Measurements from ENCODE around the gene RCC2. TPM values are rescaled to one million over a fixed set of nuclear protein-coding genes. Genes with fewer than 3 reads are reported as not detected.

Gene RCC2
- total RNA-seq, 2 experiments from 2014 or later = 139 to 250 TPM

GRCh38 chr1:17437580-17438317 is 1.7 kb downstream of the RCC2 start:
- Histone ChIP-seq H3K9me3 (ENCODE audit: low read length) (no peaks in the 10 kb centered on the region), H2AFZ (ENCODE audit: low read length) (no peak overlapping the region), H3K36me3 (ENCODE audit: insufficient read depth, low read length) (peaks cover 53% of the 10 kb centered on the region), H3K79me2 (ENCODE audit: insufficient read depth, low read depth, low read length) (peaks cover 58% of the 10 kb centered on the region), H3K4me3 (ENCODE audit: low read depth, low read length, poor library complexity, severe bottlenecking) (peak overlapping the region; percentile 99), H4K20me1 (ENCODE audit: insufficient read depth, low read length) (peaks cover 44% of the 10 kb centered on the region), H3K4me2 (ENCODE audit: low read length) (peak overlapping the region; percentile 96), H3K9me2 (ENCODE audit: insufficient read depth, low read length) (no peaks in the 10 kb centered on the region), H3K27ac (ENCODE audit: low read depth, low read length, poor library complexity, severe bottlenecking) (peak overlapping the region; percentile 95), H3K4me1 (ENCODE audit: insufficient read depth, low read length, poor library complexity, severe bottlenecking) (peaks cover 41% of the 10 kb centered on the region)
- ChIA-PET POLR2A (no interaction called here), CTCF (ENCODE audit: unreplicated experiment) (no interaction called here)
- TF ChIP-seq, protein P1, sequence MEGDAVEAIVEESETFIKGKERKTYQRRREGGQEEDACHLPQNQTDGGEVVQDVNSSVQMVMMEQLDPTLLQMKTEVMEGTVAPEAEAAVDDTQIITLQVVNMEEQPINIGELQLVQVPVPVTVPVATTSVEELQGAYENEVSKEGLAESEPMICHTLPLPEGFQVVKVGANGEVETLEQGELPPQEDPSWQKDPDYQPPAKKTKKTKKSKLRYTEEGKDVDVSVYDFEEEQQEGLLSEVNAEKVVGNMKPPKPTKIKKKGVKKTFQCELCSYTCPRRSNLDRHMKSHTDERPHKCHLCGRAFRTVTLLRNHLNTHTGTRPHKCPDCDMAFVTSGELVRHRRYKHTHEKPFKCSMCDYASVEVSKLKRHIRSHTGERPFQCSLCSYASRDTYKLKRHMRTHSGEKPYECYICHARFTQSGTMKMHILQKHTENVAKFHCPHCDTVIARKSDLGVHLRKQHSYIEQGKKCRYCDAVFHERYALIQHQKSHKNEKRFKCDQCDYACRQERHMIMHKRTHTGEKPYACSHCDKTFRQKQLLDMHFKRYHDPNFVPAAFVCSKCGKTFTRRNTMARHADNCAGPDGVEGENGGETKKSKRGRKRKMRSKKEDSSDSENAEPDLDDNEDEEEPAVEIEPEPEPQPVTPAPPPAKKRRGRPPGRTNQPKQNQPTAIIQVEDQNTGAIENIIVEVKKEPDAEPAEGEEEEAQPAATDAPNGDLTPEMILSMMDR (conservative IDR thresholded peaks at IDR 0.05; ENCODE audit: low read length) = no peak
- no peak for TF ChIP-seq EZH2phosphoT487 (IDR thresholded peaks at IDR 0.05; ENCODE audit: borderline replicate concordance, low read depth, low read length)
- no TSS peak for BruUV-seq (replicated peaks)
- intact Hi-C loops (cut with micrococcal nuclease; ENCODE audit: unreplicated experiment) = loop anchor here (5.0 kb wide), 1 partner anchor 100 kb away; the partner anchor contains the start of gene ARHGEF10L
- peak; percentile 73 for DNase-seq (ENCODE audit: low spot score)

DNA sequence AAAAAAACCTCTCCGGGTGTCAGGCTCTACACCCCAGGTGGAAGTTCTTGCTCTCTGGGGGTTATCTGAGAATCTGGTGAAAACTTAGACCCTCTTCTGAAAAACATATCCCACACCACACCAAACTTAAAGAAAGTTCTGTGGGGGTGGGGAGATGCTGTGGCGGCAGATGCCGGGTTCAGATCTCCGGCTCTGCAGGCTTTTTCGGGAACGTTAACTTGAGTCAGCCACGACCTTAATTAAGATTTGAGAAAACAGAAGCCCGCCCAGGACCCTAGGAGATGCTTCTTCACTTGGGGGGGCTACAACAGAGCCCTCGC is 2.3 kb downstream of the RCC2 start:
- no TSS peak for BruUV-seq (replicated peaks)
- peak overlapping the region; percentile 99 for H3K4me3 ChIP-seq (ENCODE audit: low read depth, low read length, poor library complexity, severe bottlenecking)
- no peak for TF ChIP-seq EZH2phosphoT487 (IDR thresholded peaks at IDR 0.05; ENCODE audit: borderline replicate concordance, low read depth, low read length)
- TF ChIP-seq, protein P1 (conservative IDR thresholded peaks at IDR 0.05; ENCODE audit: low read length) = no peak
- H3K9me2 ChIP-seq (ENCODE audit: insufficient read depth, low read length) = no peaks in the 10 kb centered on the region
- peak overlapping the region; percentile 96 for H3K4me2 ChIP-seq (ENCODE audit: low read length)
- peaks cover 59% of the 10 kb centered on the region for H3K36me3 ChIP-seq (ENCODE audit: insufficient read depth, low read length)
- no peaks in the 10 kb centered on the region for H3K9me3 ChIP-seq (ENCODE audit: low read length)
- CTCF ChIA-PET (ENCODE audit: unreplicated experiment) = no interaction called here
- POLR2A ChIA-PET = no interaction called here
- H4K20me1 ChIP-seq (ENCODE audit: insufficient read depth, low read length) = peaks cover 44% of the 10 kb centered on the region
- H3K4me1 ChIP-seq (ENCODE audit: insufficient read depth, low read length, poor library complexity, severe bottlenecking) = peaks cover 41% of the 10 kb centered on the region
- H2AFZ ChIP-seq (ENCODE audit: low read length) = no peak overlapping the region
- intact Hi-C loops (cut with micrococcal nuclease; ENCODE audit: unreplicated experiment) = loop anchor here (5.0 kb wide), 1 partner anchor 100 kb away; the partner anchor contains the start of gene ARHGEF10L
- no peak for DNase-seq (ENCODE audit: low spot score)
- H3K27ac ChIP-seq (ENCODE audit: low read depth, low read length, poor library complexity, severe bottlenecking) = peak overlapping the region; percentile 56
- H3K79me2 ChIP-seq (ENCODE audit: insufficient read depth, low read depth, low read length) = peaks cover 63% of the 10 kb centered on the region

Data from OCI-LY7 (cell line).